GM12801 (cell line): ENCODE results near the gene MAP4K4.

ENCODE experiments used
- CTCF ChIP-seq: IDR thresholded peaks from one replicate; pipeline ENCODE4 v1.5.1; 2011; ENCODE audit warnings: control low read depth; ENCODE audit not compliant: insufficient read length; ENCODE audit errors: extremely low read depth

MAP4K4 gene

GRCh38 chr2:101672047-101672446, 25.5 kb upstream of the MAP4K4 start:
- TF ChIP-seq CTCF, result no peak

GRCh38 chr2:101673920-101674319, 23.6 kb upstream of the MAP4K4 start:
- TF ChIP-seq CTCF, result no peak

GRCh38 chr2:101675512-101675911, 22.0 kb upstream of the MAP4K4 start:
- no peak for TF ChIP-seq CTCF

- TF ChIP-seq CTCF, result no peak
These were observed 20.8 kb upstream of the MAP4K4 start for GRCh38 chr2:101676674-101677073.

- TF ChIP-seq CTCF, result no peak
These were observed 19.8 kb upstream of the MAP4K4 start for GRCh38 chr2:101677658-101678057.

GRCh38 chr2:101678379-101678778, 19.1 kb upstream of the MAP4K4 start:
- TF ChIP-seq CTCF, result no peak

GRCh38 chr2:101679037-101679726, 18.3 kb upstream of the MAP4K4 start:
- no peak for TF ChIP-seq CTCF
